ENCODE measurements around the gene DBN1.

DBN1 gene

GRCh38 chr5:177473443-177474001 lies at the start of gene DBN1:
Gene DBN1 (minus strand): TSS chr5:177473634. CDS start chr5:177473521, 113 bp downstream.
- DNase-seq = no peak

DNA sequence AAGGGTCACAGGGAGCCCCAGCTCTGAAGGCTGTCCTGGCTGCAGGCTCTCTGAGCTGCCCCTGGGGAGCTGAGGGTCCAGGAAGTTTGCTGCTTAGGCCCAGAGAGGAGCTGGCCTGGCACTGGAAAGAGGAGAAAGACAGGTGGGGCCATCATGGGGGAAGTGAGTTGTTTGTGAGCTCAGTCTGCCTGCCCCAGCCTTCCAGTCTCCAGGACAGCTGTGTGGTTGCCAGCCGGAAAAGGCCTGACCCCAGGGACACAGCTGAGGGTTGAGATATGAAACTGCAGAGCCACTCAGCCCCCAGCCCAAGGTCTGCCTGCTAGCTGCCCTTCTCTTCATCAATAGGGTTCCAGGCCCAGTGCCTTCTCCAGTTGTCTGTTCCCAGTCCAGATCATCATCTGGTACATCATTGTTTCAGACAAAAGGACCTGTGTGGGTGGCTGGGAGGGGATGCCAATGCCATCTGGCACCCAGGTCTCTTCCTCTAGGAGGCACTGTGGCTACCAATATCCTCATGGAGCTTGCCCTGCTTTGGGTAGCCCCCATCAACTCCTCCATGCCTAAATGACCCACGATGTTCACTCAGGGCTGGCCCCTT lies 47.6 kb upstream of the DBN1 start:
- no peak for DNase-seq

- no peak for DNase-seq
Measured at GRCh38 chr5:177520271-177520670, 46.8 kb upstream of the DBN1 start.

DNA sequence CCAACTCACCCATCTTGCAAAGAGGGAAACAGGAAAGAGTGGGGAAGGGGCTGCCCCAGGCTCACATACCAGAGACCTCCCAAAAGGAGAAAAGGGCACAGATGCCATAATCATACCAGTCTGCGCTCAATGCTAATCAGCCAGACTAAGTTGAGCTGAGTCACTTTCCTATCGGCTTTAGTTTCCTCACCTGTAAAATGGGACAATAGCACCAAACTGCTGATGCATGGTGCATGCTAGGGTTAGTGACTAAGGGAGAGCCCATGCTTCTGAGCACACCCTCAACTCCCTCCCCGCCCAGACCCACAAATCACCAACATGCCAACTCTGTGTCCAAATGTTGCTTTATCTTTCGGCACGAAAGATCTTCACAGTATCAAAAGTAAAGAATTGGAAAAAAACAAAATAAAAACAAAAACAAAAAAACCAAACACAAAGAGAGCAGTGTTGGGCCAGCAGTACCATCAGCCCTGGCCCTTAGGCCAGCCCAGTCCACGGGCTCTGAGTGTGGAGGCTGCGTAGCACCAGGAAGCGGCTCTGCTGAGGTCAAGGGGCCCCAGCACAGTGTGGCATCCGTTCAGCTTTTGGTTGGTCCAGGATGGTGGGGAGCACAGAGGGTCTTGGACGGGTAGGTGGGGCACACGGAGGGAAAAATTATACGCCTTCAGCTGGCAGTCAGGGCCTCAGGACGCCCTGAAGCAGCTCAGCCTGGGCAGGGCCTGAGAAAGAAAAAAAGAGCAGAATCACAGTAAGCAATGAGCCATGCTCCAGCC lies 46.2 kb upstream of the DBN1 start:
- no peak for DNase-seq

- peak; percentile 97 for DNase-seq
Measured at GRCh38 chr5:177516601-177517568, 43.5 kb upstream of the DBN1 start, which contains the start of gene DDX41. Gene DDX41 (minus strand): TSS chr5:177516961. CDS start chr5:177516945, 16 bp downstream.

DNA sequence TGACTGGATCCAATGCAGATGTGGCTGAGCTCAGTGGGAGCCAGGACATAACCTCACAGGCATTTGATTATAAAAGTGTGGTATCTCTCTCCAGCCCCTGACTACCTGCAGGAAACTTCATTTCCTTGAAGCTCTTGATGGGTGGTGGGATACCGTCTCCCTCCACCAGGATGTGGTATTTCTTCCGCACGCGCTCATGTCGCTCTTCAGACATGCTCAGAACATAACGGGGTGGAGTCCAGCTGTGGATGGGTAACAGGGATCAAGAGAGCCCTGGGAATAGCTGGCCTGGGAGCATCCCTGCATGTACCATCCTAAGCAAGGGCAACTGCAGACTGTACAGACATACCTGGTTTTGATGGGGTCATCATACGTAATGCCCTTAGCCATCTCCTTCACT lies 42.1 kb upstream of the DBN1 start:
- no peak for DNase-seq

DNA sequence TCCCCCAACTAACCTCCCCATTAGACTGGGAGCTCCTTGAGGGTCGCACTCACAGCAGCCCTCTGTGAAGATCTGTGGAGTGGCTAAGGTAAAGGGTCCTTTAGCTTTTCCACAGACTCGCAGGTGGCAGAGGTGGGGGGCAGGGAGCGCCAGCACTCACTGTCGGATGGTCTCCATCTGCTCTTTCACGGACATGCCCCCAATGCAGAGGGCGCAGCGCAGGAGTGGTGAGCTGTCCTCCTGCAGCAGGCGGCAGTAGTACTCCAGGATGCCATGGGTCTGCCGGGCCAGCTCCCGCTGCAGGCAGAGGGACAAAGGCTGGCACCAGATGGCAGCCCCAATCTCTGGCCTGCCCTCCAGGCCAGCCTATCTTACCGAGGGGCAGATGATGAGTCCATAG lies 41.1 kb upstream of the DBN1 start:
- DNase-seq = no peak

DNA sequence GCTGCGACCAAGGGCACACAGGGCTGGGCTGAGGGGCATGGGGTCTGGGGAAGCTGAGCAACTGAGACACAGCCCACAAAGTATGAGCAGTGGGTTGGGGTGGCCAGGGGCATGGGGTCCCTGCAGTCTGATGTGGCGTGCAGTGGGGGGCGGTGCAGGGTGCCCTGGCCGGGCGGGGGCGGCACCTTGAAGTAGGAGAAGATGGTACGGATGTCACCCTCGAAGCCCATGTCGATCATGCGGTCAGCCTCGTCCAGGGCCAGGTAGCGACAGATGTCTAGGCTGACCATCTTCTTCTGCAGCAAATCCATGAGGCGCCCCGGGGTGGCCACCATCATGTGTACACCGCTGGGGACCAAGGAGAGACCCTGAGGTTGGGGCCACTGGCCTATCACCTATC lies 40.1 kb upstream of the DBN1 start:
- no peak for DNase-seq

- DNase-seq = no peak
Measured at GRCh38 chr5:177512736-177513380, 39.4 kb upstream of the DBN1 start.

- DNase-seq = no peak
Measured at GRCh38 chr5:177511796-177512675, 38.6 kb upstream of the DBN1 start.

- no peak for DNase-seq
Measured at GRCh38 chr5:177511181-177511580, 37.7 kb upstream of the DBN1 start.

DNA sequence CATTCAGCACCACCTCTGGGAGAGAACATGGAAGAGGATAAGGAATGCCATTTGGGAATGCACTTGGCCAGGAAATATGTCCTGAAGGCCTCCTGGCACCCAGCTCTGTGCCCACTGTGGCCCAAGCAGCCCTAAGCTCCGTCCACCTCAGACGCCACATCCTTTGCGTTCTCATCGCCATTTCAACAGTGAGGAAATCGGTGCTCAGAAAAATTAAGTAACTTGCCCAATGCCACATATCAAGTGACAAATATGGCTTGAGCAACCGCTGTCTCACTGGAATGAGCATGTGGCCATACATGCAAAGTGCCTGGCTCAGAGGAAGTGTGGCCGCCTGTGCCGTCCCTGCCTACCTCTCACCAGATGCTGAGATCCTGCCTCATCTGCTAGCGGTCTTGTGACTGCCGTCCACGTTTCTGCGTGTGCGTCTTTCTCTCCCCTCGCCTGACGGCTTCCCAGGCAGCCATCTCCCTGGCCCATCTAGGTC lies 37.2 kb upstream of the DBN1 start:
- no peak for DNase-seq

DNA sequence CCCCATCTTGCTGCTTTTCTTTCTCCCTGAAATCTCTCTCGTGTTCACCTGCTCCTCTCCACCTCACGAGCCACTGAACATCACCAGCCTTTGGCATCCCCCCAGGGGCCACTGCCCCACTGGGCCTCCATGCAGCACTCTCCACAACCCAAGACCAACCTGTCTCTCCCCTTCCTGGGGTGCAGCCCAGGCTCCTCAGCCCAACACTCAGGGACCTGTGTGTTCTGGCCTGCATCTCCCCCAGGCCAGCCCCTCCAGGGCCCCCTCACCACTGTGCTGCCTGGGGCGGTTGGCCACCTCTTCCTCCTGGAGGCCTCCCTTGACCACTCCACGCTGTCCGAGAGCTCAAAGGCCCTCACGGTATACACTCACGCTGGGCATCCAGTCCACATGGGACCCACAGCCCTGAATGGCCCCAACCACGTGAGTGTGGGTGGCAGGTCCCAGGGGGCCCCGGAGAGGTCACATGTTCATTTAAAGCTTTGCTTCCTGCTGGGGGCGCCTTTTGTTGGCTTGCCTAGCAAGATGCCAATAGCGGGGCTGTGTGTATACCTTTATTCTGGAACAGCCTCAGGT lies 36.6 kb upstream of the DBN1 start:
- DNase-seq = no peak

GRCh38 chr5:177509381-177509951 lies 36.0 kb upstream of the DBN1 start, which contains the start of gene DOK3:
Gene DOK3 (minus strand): TSS chr5:177509826. CDS start chr5:177509540, 286 bp downstream.
- DNase-seq = no peak

DNA sequence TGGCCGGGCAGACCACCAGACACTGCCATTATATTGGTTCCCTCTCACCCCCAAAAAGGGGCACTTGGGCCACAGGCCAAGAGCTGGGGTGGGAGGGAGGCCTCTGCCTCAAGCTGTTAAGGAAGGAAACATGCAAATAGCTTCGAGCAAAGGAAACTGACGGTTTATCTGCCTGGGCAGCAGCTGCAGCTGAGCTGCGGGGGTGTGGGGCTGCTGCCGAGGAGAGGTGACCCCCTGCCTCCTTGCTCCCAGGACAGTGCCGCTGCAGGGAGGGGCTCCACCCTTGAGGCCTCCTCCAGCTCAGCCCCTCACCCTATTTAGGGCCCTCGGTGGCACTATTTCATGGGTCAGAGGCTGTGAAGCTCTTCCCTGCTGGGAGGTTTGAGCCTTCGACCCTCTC lies 35.4 kb upstream of the DBN1 start:
- DNase-seq = no peak

GRCh38 chr5:177508221-177508611 lies 34.8 kb upstream of the DBN1 start:
- DNase-seq = no peak

- DNase-seq = no peak
Measured at GRCh38 chr5:177507596-177508220, 34.3 kb upstream of the DBN1 start.

- no peak for DNase-seq
Measured at GRCh38 chr5:177507165-177507564, 33.7 kb upstream of the DBN1 start.

GRCh38 chr5:177505075-177505474 lies 31.6 kb upstream of the DBN1 start:
- DNase-seq = no peak
